22Rv1 (cell line): ENCODE results near the gene SULT1A3.
"Not testable (repeated sequence)": the region's sequence is repeated elsewhere in the genome, so short reads cannot be mapped to it uniquely, and the experiment has no call there.

Experiments used
- H3K27ac ChIP-seq: fragments of 450-650 bp; 2 replicates; pipeline ENCODE4 v1.5.1; 2017
- CTCF ChIP-seq: fragments of 450-650 bp; IDR thresholded peaks from 2 replicates; pipeline ENCODE4 v1.5.1; 2017; ENCODE audit warnings: mild to moderate bottlenecking
- ZFX ChIP-seq: fragments of 450-650 bp; IDR thresholded peaks from 2 replicates; pipeline ENCODE4 v1.6.1; 2017; ENCODE audit warnings: antibody characterized with exemption, borderline replicate concordance

Gene SULT1A3

GRCh38 chr16:30199049-30199448 lies at the start of gene SULT1A3:
SULT1A3 (plus strand) TSS chr16:30199255; CDS start chr16:30200729, 1,474 bp downstream.
- H3K27ac ChIP-seq, result not testable (repeated sequence)

GRCh38 chr16:30151091-30151490 lies 48.0 kb upstream of the SULT1A3 start:
- TF ChIP-seq CTCF, result no peak
- TF ChIP-seq ZFX, result no peak
- H3K27ac ChIP-seq, result no peak overlapping the region

- H3K27ac ChIP-seq, result no peak overlapping the region
- TF ChIP-seq ZFX (no peak), CTCF (no peak)
Measured at GRCh38 chr16:30152517-30152916, 46.5 kb upstream of the SULT1A3 start.

GRCh38 chr16:30155188-30155587 lies 43.9 kb upstream of the SULT1A3 start:
- TF ChIP-seq CTCF, result no peak
- TF ChIP-seq ZFX, result no peak
- no peak overlapping the region for H3K27ac ChIP-seq

GRCh38 chr16:30157214-30157613 lies 41.8 kb upstream of the SULT1A3 start:
- TF ChIP-seq CTCF (no peak), ZFX (no peak)

GRCh38 chr16:30163538-30163937 lies 35.5 kb upstream of the SULT1A3 start:
- TF ChIP-seq CTCF, result no peak
- TF ChIP-seq ZFX, result no peak
- H3K27ac ChIP-seq, result no peak overlapping the region

More at GRCh38 chr16:30157214-30157613, 41.8 kb upstream of the SULT1A3 start:
- no peak overlapping the region for H3K27ac ChIP-seq

- TF ChIP-seq CTCF (no peak), ZFX (no peak)
Measured at GRCh38 chr16:30166202-30166902, 32.7 kb upstream of the SULT1A3 start.

GRCh38 chr16:30168746-30169145 lies 30.3 kb upstream of the SULT1A3 start:
- not testable (repeated sequence) for H3K27ac ChIP-seq

More at GRCh38 chr16:30166202-30166902, 32.7 kb upstream of the SULT1A3 start:
- no peak overlapping the region for H3K27ac ChIP-seq

GRCh38 chr16:30169416-30169815 lies 29.6 kb upstream of the SULT1A3 start:
- H3K27ac ChIP-seq, result not testable (repeated sequence)

GRCh38 chr16:30170145-30170544 lies 28.9 kb upstream of the SULT1A3 start:
- H3K27ac ChIP-seq, result peak overlapping the region; percentile 64
